HAP-1 (cell line): ENCODE data around the gene STS.

Source experiments
- DNase-seq, 2 experiments: peaks; one replicate each; pipeline ENCODE4 v3.0.0-alpha.2; 2016 to 2020; ENCODE audit warnings: low spot score in 2 of 2
- H3K27me3 ChIP-seq: fragments of 250-450 bp; sonication (Bioruptor Pico); 2 replicates; pipeline ENCODE4 v1.5.1; 2020; ENCODE audit warnings: low read depth, mild to moderate bottlenecking, moderate library complexity
- H3K36me3 ChIP-seq: fragments of 250-450 bp; sonication (Bioruptor Pico); replicated peaks from 2 replicates; pipeline ENCODE4 v1.5.1; 2020; ENCODE audit warnings: mild to moderate bottlenecking
- H3K4me1 ChIP-seq: fragments of 250-450 bp; sonication (Bioruptor Pico); 2 replicates; pipeline ENCODE4 v1.5.1; 2020; ENCODE audit warnings: mild to moderate bottlenecking
- H3K4me3 ChIP-seq: fragments of 250-450 bp; sonication (Bioruptor Pico); 2 replicates; pipeline ENCODE4 v1.5.1; 2020; ENCODE audit warnings: mild to moderate bottlenecking, moderate library complexity
- H3K9me3 ChIP-seq: fragments of 250-450 bp; sonication (Bioruptor Pico); 2 replicates; pipeline ENCODE4 v1.5.1; 2020; ENCODE audit warnings: mild to moderate bottlenecking, moderate library complexity
- in situ Hi-C: fragments of 300-500 bp; cut with MboI; formaldehyde crosslinking; loops from 3 replicates; pipeline ENCODE4 v1.14.3; 2020; ENCODE audit warnings: low sequenced_read_pairs, inconsistent platforms, mixed read lengths

STS gene

GRCh38 chrX:7119950-7120877, 27.3 kb upstream of the STS start:
- H3K36me3 ChIP-seq = no peaks in the 10 kb centered on the region
- H3K4me1 ChIP-seq = peaks cover 19% of the 10 kb centered on the region
- in situ Hi-C loops = no loop called here
- no peaks in the 10 kb centered on the region for H3K27me3 ChIP-seq
- no peaks in the 10 kb centered on the region for H3K9me3 ChIP-seq
- no peak overlapping the region for H3K4me3 ChIP-seq
- DNase-seq = peak; percentile 56 to 92

GRCh38 chrX:7120878-7121219, 26.7 kb upstream of the STS start:
- Histone ChIP-seq H3K36me3 (no peaks in the 10 kb centered on the region), H3K4me3 (no peak overlapping the region), H3K9me3 (no peaks in the 10 kb centered on the region), H3K27me3 (no peaks in the 10 kb centered on the region), H3K4me1 (peaks cover 19% of the 10 kb centered on the region)
- DNase-seq = no peak
- in situ Hi-C loops = no loop called here

GRCh38 chrX:7127056-7127455, 20.5 kb upstream of the STS start:
- H3K4me3 ChIP-seq = no peak overlapping the region
- H3K4me1 ChIP-seq = peaks cover 2% of the 10 kb centered on the region
- H3K36me3 ChIP-seq = no peaks in the 10 kb centered on the region
- in situ Hi-C loops = no loop called here
- no peak for DNase-seq
- no peaks in the 10 kb centered on the region for H3K27me3 ChIP-seq
- H3K9me3 ChIP-seq = no peaks in the 10 kb centered on the region

- H3K36me3 ChIP-seq = no peaks in the 10 kb centered on the region
- H3K4me1 ChIP-seq = peaks cover 12% of the 10 kb centered on the region
- no peaks in the 10 kb centered on the region for H3K9me3 ChIP-seq
- H3K27me3 ChIP-seq = no peaks in the 10 kb centered on the region
- in situ Hi-C loops = no loop called here
- no peak for DNase-seq
- no peak overlapping the region for H3K4me3 ChIP-seq
Measured at GRCh38 chrX:7131621-7132020, 15.9 kb upstream of the STS start.

- Histone ChIP-seq H3K27me3 (no peaks in the 10 kb centered on the region), H3K9me3 (no peaks in the 10 kb centered on the region), H3K36me3 (no peaks in the 10 kb centered on the region), H3K4me1 (peaks cover 12% of the 10 kb centered on the region), H3K4me3 (no peak overlapping the region)
- DNase-seq = peak; percentile 86
- in situ Hi-C loops = no loop called here
Measured at GRCh38 chrX:7132335-7133049, 15.0 kb upstream of the STS start.

GRCh38 chrX:7133050-7133440, 14.5 kb upstream of the STS start:
- in situ Hi-C loops = no loop called here
- Histone ChIP-seq H3K9me3 (no peaks in the 10 kb centered on the region), H3K36me3 (no peaks in the 10 kb centered on the region), H3K27me3 (no peaks in the 10 kb centered on the region), H3K4me3 (no peak overlapping the region), H3K4me1 (peaks cover 12% of the 10 kb centered on the region)
- DNase-seq = no peak

- no peaks in the 10 kb centered on the region for H3K36me3 ChIP-seq
- DNase-seq = no peak
- no peaks in the 10 kb centered on the region for H3K27me3 ChIP-seq
- no peak overlapping the region for H3K4me3 ChIP-seq
- in situ Hi-C loops = no loop called here
- H3K4me1 ChIP-seq = peaks cover 12% of the 10 kb centered on the region
- H3K9me3 ChIP-seq = no peaks in the 10 kb centered on the region
Measured at GRCh38 chrX:7134981-7135380, 12.5 kb upstream of the STS start.

- in situ Hi-C loops = no loop called here
- DNase-seq = no peak
- Histone ChIP-seq H3K36me3 (no peaks in the 10 kb centered on the region), H3K4me1 (no peaks in the 10 kb centered on the region), H3K27me3 (no peaks in the 10 kb centered on the region), H3K4me3 (no peak overlapping the region), H3K9me3 (no peaks in the 10 kb centered on the region)
Measured at GRCh38 chrX:7139202-7140081, 8.1 kb upstream of the STS start.

GRCh38 chrX:7143076-7143475, 4.4 kb upstream of the STS start:
- Histone ChIP-seq H3K27me3 (no peaks in the 10 kb centered on the region), H3K4me3 (no peak overlapping the region), H3K36me3 (no peaks in the 10 kb centered on the region), H3K4me1 (peaks cover 14% of the 10 kb centered on the region), H3K9me3 (no peaks in the 10 kb centered on the region)
- DNase-seq = no peak
- in situ Hi-C loops = no loop called here

GRCh38 chrX:7143941-7144525, 3.5 kb upstream of the STS start:
- H3K9me3 ChIP-seq = no peaks in the 10 kb centered on the region
- H3K36me3 ChIP-seq = no peaks in the 10 kb centered on the region
- in situ Hi-C loops = no loop called here
- no peak for DNase-seq
- peaks cover 14% of the 10 kb centered on the region for H3K4me1 ChIP-seq
- H3K4me3 ChIP-seq = no peak overlapping the region
- H3K27me3 ChIP-seq = no peaks in the 10 kb centered on the region

- H3K4me3 ChIP-seq = no peak overlapping the region
- H3K4me1 ChIP-seq = peaks cover 14% of the 10 kb centered on the region
- in situ Hi-C loops = no loop called here
Measured at GRCh38 chrX:7145454-7145853, 2.1 kb upstream of the STS start.

GRCh38 chrX:7146020-7146702, 1.4 kb upstream of the STS start:
- peaks cover 14% of the 10 kb centered on the region for H3K4me1 ChIP-seq
- in situ Hi-C loops = no loop called here
- no peak for DNase-seq
- H3K36me3 ChIP-seq = no peaks in the 10 kb centered on the region
- H3K9me3 ChIP-seq = no peaks in the 10 kb centered on the region
- H3K4me3 ChIP-seq = no peak overlapping the region
- no peaks in the 10 kb centered on the region; the same call in 1 of the 2 replicates for H3K27me3 ChIP-seq

More at GRCh38 chrX:7145454-7145853, 2.1 kb upstream of the STS start:
- Histone ChIP-seq H3K27me3 (no peaks in the 10 kb centered on the region; the same call in 1 of the 2 replicates), H3K36me3 (no peaks in the 10 kb centered on the region), H3K9me3 (no peaks in the 10 kb centered on the region)
- no peak for DNase-seq
